HG03066 (cell line): ENCODE results near the gene PRSS16.
"Not testable (repeated sequence)": the region's sequence is repeated elsewhere in the genome, so short reads cannot be mapped to it uniquely, and the experiment has no call there.

Source experiments
- ATAC-seq: cut with Tn5 transposase; IDR thresholded peaks from one replicate; pipeline ENCODE4 v1.9.1; 2021; ENCODE audit warnings: low read depth; ENCODE audit not compliant: unreplicated experiment

The PRSS16 gene

GRCh38 chr6:27242589-27243265, 4.8 kb upstream of the PRSS16 start:
- no peak for ATAC-seq

- ATAC-seq: no peak
Observed at GRCh38 chr6:27248783-27249182, 1.3 kb downstream of the PRSS16 start.

DNA sequence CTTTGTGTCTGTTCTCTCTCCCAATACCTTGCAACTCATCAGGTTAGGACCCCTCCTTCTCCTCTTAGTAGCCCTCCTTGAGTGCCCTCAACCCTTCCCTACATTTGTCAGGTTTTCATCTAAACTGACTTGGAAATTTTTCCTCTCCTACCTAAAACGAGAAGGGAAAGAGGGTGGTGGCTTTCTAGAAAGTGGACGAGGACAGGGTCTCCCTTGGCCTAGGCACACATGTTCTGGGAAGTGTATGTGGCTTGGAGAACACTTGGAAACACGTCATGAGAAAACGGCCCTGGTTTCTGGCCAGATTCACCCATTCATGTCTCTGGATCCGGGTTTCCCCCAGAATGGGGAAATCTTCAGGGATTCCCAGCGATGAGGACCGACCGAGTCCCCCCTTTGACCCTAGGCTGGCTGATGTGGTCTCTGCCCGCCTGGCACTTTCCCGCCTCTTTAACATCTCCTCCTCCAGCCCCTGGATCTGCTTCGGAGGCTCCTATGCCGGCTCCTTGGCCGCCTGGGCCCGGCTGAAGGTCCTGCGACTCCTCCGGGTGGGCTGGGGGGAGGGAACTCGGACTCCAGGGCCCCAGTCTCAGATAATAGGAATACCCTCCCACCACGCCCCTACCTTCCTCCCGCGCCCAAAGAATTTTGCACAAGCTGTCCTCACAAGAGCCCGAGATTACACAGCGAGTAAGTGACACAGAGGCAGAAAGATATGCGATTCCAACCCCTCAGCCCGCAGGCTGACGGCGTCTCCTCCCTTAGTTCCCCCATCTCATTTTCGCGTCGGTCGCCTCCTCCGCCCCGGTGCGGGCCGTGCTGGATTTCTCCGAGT, 3.0 kb downstream of the PRSS16 start:
- ATAC-seq: no peak

DNA sequence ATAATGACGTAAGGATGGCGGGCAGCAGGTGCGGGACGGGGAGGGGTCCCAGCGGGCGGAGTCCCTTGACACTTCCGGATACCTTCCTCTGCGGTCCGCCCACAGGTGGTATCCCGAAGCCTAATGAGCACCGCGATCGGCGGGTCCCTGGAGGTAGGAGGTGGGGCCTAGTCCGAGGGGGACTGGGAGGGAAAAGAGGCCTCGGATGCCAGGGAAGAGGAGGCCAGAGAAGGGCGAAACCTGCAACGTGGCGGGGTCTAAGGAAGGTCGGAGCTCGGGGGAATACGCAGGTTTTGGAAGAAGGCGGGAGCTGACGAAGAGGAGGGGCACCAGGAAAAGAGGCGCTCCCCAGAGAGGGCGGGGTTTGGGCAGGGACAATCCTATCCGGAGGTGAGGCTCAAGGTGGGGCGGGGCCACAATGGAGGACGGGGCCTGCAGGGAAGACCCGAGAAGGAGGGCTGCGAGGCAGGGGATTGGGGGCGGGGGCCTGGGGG, 3.7 kb downstream of the PRSS16 start:
- peak; percentile 77 for ATAC-seq

DNA sequence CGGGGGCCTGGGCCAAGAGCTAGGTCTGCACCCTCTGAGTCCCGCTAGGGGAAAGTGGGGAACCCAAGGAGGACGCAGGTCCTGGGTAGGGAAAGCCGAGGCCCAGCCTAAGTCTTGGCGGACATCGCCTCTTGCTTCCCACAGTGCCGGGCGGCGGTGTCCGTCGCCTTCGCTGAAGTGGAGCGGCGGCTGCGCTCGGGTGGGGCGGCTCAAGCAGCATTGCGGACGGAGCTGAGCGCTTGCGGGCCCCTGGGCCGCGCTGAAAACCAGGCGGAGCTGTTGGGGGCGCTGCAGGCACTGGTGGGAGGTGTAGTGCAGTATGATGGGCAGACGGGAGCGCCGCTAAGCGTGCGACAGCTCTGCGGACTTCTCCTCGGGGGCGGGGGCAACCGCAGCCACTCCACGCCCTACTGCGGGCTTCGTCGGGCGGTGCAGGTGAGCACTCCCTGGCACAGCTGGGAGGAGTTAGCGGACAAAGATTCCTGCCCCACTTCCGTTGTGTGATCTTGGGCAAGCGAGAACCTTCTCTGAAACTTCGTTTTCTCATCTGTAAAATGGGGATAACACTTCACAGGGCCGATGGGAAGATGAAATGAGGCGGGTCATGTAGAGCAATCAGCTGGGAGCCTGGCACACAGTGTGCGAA, 4.2 kb downstream of the PRSS16 start:
- ATAC-seq: peak; percentile 84

- no peak for ATAC-seq
Observed at GRCh38 chr6:27254566-27254965, 7.1 kb downstream of the PRSS16 start.

- ATAC-seq: no peak
Observed at GRCh38 chr6:27255866-27256265, 8.4 kb downstream of the PRSS16 start.

DNA sequence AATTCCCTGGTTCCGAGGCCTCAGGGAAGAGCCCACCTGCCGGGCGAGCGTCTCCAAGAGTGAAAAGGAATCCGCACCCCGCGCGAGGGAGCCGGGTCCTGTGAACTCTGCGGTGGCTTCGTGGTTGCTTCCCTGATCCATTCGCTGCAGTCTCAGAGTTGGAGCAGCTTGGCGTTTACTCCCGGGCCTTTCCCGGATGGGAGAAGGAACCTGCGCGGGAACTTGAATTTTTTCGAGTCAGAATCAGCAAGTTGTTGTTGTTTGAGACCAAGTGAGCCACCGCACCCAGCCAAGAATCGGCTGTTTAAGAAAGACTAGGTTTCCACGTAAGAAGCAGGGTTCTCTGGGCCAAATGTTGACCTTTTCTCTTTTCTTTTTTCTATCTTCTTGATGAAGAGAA, 12.9 kb downstream of the PRSS16 start:
- no peak for ATAC-seq

- no peak for ATAC-seq
Observed at GRCh38 chr6:27260836-27261375, 13.4 kb downstream of the PRSS16 start.

DNA sequence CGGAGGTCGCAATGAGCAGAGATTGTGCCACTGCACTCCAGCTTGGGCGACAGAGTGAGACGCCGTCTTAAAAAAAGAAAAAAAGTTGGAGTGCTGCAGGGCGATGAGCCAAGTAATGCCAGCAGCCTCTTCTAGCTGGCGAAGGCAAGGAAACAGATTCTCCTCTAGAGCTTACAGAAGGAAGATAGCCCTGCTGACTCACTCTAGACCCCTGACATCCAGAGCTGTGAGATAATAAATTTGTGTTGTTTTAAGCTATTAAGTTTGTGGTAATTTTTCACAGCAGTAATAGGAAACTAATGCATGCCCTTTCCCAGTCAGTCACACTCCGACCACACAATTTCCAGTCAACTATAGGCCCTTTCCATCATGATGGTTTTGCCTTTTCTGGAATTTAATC, 16.4 kb downstream of the PRSS16 start:
- ATAC-seq: no peak

DNA sequence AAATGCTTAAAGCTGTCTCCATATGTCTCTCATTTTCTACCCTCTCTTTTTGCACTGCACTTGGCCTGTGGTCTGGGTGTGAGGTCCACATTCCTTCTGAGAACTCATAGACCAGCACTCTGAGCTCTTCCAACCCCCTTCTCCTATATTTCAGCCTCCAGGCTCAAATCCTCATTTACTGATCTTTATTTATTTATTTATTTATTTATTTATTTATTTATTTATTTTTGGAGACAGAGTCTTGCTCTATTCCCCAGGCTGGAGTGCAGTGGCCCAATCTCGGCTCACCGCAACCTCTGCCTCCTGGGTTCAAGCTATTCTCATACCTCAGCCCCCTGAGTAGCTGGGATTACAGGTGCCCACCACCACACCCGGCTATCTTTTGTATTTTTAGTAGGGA, 19.5 kb downstream of the PRSS16 start:
- not testable (repeated sequence) for ATAC-seq

- no peak for ATAC-seq
Observed at GRCh38 chr6:27267857-27268434, 20.4 kb downstream of the PRSS16 start.

- ATAC-seq: no peak
Observed at GRCh38 chr6:27268803-27269202, 21.3 kb downstream of the PRSS16 start.

- ATAC-seq: no peak
Observed at GRCh38 chr6:27273783-27274182, 26.3 kb downstream of the PRSS16 start.

GRCh38 chr6:27275025-27275956, 27.8 kb downstream of the PRSS16 start:
- ATAC-seq: no peak

DNA sequence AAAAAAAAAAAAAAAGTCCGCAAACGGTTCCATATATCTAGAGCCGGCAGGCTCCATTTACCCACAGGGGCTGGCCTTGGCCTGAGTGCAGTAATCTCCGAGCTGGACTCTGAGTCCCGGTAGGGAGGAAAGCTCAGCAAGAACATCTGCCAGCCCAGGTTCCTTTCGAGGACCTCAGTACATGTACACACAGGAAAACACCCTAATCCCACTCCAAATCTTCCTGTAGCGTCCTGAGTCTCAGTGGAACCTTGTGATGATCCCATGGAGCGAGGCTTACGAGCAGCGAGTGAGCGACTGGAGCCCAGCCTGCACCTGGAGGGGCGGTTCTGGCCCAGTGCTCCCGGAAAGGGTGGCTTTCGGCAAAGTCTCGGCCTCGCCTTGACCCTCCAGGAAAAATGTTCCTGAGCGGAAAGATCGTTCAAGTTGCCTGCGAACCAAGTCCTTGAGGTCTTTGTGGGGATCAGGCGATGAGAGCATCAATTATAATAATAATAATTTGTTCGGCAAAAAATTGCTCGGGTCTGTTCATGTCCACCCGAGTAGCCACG, 32.1 kb downstream of the PRSS16 start:
- ATAC-seq: no peak

GRCh38 chr6:27280064-27280539, 32.6 kb downstream of the PRSS16 start:
- ATAC-seq: no peak

GRCh38 chr6:27280540-27281000, 33.1 kb downstream of the PRSS16 start:
- ATAC-seq: no peak

- ATAC-seq: no peak
Observed at GRCh38 chr6:27281105-27281539, 33.6 kb downstream of the PRSS16 start.
